Esophagus squamous epithelium (tissue), 4 donors: Measurements from ENCODE around the gene MRPL40.

Experiments
- POLR2A ChIP-seq, 4 donors: fragments of 450-650 bp; IDR thresholded peaks; one replicate each; pipeline ENCODE4 v1.6.1; 2017; ENCODE audit warnings: antibody characterized with exemption in 4 of 4, mild to moderate bottlenecking in 4 of 4, moderate library complexity in 3 of 4
- TF ChIP-seq, protein P1 (sequence below), 6 experiments: fragments of 450-650 bp in 4 of 6; fragments of 200-600 bp in 2 of 6; sonication (generic) in 2 of 6; IDR thresholded peaks; one replicate each; pipeline ENCODE4 v1.5.1; 2016 to 2019; ENCODE audit warnings: antibody characterized with exemption in 6 of 6, mild to moderate bottlenecking in 4 of 6, moderate library complexity in 4 of 6

GRCh38 chr22:19471572-19471971 is 39.2 kb downstream of the MRPL40 start:
- TF ChIP-seq POLR2A (IDR thresholded peaks at IDR 0.05), result no peak
- TF ChIP-seq, protein P1, sequence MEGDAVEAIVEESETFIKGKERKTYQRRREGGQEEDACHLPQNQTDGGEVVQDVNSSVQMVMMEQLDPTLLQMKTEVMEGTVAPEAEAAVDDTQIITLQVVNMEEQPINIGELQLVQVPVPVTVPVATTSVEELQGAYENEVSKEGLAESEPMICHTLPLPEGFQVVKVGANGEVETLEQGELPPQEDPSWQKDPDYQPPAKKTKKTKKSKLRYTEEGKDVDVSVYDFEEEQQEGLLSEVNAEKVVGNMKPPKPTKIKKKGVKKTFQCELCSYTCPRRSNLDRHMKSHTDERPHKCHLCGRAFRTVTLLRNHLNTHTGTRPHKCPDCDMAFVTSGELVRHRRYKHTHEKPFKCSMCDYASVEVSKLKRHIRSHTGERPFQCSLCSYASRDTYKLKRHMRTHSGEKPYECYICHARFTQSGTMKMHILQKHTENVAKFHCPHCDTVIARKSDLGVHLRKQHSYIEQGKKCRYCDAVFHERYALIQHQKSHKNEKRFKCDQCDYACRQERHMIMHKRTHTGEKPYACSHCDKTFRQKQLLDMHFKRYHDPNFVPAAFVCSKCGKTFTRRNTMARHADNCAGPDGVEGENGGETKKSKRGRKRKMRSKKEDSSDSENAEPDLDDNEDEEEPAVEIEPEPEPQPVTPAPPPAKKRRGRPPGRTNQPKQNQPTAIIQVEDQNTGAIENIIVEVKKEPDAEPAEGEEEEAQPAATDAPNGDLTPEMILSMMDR (IDR thresholded peaks at IDR 0.05), result no peak
